Prostate gland (tissue), 2 donors: ENCODE measurements around the gene APOO.

Experiments used
- POLR2A ChIP-seq: fragments of 450-650 bp; IDR thresholded peaks from one replicate; pipeline ENCODE4 v1.6.1; 2016; ENCODE audit warnings: antibody characterized with exemption, mild to moderate bottlenecking
- TF ChIP-seq, protein P1 (sequence below), 4 experiments: fragments of 200-600 bp in 2 of 4; fragments of 450-650 bp in 2 of 4; sonication (generic) in 2 of 4; IDR thresholded peaks; 1 replicate in 3 of 4; 2 replicates in 1 of 4; pipeline ENCODE4 v1.5.1; 2016 to 2019; ENCODE audit warnings: antibody characterized with exemption in 4 of 4, mild to moderate bottlenecking in 2 of 4, moderate library complexity in 2 of 4

GRCh38 chrX:23857363-23857762 is 50.4 kb downstream of the APOO start:
- TF ChIP-seq, protein P1, sequence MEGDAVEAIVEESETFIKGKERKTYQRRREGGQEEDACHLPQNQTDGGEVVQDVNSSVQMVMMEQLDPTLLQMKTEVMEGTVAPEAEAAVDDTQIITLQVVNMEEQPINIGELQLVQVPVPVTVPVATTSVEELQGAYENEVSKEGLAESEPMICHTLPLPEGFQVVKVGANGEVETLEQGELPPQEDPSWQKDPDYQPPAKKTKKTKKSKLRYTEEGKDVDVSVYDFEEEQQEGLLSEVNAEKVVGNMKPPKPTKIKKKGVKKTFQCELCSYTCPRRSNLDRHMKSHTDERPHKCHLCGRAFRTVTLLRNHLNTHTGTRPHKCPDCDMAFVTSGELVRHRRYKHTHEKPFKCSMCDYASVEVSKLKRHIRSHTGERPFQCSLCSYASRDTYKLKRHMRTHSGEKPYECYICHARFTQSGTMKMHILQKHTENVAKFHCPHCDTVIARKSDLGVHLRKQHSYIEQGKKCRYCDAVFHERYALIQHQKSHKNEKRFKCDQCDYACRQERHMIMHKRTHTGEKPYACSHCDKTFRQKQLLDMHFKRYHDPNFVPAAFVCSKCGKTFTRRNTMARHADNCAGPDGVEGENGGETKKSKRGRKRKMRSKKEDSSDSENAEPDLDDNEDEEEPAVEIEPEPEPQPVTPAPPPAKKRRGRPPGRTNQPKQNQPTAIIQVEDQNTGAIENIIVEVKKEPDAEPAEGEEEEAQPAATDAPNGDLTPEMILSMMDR (IDR thresholded peaks at IDR 0.05), result no peak
- no peak for TF ChIP-seq POLR2A
